GM12874 (cell line): ENCODE measurements around the gene DCAF5.

ENCODE experiments used
- CTCF ChIP-seq: IDR thresholded peaks from 2 replicates; pipeline ENCODE4 v1.5.1; 2011; ENCODE audit warnings: low read depth, mild to moderate bottlenecking, control low read depth, low read length, moderate library complexity; ENCODE audit not compliant: insufficient read depth

DCAF5 gene

GRCh38 chr14:69017706-69018105 is 135.2 kb downstream of the DCAF5 start:
- TF ChIP-seq CTCF, result no peak

GRCh38 chr14:69014829-69015259 is 138.1 kb downstream of the DCAF5 start:
- no peak for TF ChIP-seq CTCF

- TF ChIP-seq CTCF, result no peak
These were observed 138.8 kb downstream of the DCAF5 start for GRCh38 chr14:69013943-69014782.

GRCh38 chr14:69012256-69012953 is 140.5 kb downstream of the DCAF5 start:
- TF ChIP-seq CTCF, result no peak

- no peak for TF ChIP-seq CTCF
These were observed 142.3 kb downstream of the DCAF5 start for GRCh38 chr14:69010648-69011047.

- no peak for TF ChIP-seq CTCF
These were observed 144.5 kb downstream of the DCAF5 start for GRCh38 chr14:69008421-69008884.

- TF ChIP-seq CTCF, result no peak
These were observed 146.6 kb downstream of the DCAF5 start for GRCh38 chr14:69006346-69006745.
